ENCODE data around the gene HS6ST2. TPM values are rescaled to one million over a fixed set of nuclear protein-coding genes. Genes with fewer than 3 reads are reported as not detected.

HS6ST2 gene
- total RNA-seq, 1 experiment from 2014 or later, result 7.4 TPM

DNA sequence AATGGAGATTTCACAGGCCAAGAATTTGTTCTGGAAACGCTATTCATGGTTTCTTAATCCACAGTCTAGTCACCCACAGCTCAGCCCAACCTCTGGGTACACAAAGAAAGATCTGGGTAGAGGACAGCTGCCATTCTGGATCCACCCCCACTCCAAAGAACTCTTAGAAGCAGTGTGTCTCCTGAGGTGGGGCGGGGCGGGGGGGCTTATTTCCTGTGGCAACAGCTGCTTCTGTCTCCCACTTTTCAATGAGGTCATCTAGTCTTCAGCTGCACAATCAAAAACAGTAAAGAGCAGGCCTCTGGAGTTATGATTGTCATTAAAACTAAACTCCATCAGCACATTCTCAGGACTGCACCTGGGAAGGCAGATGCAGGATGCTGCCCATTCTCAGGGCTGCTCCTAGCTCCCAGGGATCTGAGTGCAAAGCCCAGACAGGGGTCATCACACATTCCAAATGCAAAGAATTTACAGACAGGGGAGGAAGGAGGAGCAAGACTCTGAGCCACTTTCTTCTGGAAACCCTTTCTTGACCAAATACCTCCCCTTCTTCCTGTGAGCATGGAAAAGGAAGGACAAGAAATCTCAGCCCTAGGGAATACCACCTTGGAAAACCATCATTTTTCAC, 207.3 kb downstream of the HS6ST2 start:
- H2AFZ ChIP-seq (ENCODE audit: low read length), result no peak overlapping the region
- no peaks in the 10 kb centered on the region for H3K4me1 ChIP-seq (ENCODE audit: insufficient read depth, low read length)
- no peaks in the 10 kb centered on the region for H3K27me3 ChIP-seq (ENCODE audit: low read length)
- intact Hi-C loops (cut with micrococcal nuclease), result no loop called here
- no peaks in the 10 kb centered on the region for H3K79me2 ChIP-seq (ENCODE audit: low read length)
- POLR2A ChIA-PET (ENCODE audit: unreplicated experiment), result no interaction called here
- no peaks in the 10 kb centered on the region for H3K9me2 ChIP-seq (replicated peaks; ENCODE audit: low read length)
- H3K4me3 ChIP-seq (ENCODE audit: low read length), result no peak overlapping the region
- H4K20me1 ChIP-seq (ENCODE audit: low read length), result no peaks in the 10 kb centered on the region
- ATAC-seq (no peak), DNase-seq (no peak)
- H3K27ac ChIP-seq (ENCODE audit: low read length), result no peak overlapping the region
- no peaks in the 10 kb centered on the region for H3K9me3 ChIP-seq (ENCODE audit: low read length)
- H3K4me2 ChIP-seq (ENCODE audit: low read length), result no peak overlapping the region
- no peaks in the 10 kb centered on the region for H3F3A ChIP-seq (ENCODE audit: low read length, unreplicated experiment)
- no peaks in the 10 kb centered on the region for H3K36me3 ChIP-seq (ENCODE audit: low read depth, low read length)
- CTCF ChIA-PET, result no interaction called here
- no peak for TF ChIP-seq EZH2 (IDR thresholded peaks at IDR 0.05; ENCODE audit: low read length, unreplicated experiment)
- no peak for TF ChIP-seq EZH2phosphoT487 (IDR thresholded peaks at IDR 0.05; ENCODE audit: borderline replicate concordance, low read length)
- TF ChIP-seq, protein P1, sequence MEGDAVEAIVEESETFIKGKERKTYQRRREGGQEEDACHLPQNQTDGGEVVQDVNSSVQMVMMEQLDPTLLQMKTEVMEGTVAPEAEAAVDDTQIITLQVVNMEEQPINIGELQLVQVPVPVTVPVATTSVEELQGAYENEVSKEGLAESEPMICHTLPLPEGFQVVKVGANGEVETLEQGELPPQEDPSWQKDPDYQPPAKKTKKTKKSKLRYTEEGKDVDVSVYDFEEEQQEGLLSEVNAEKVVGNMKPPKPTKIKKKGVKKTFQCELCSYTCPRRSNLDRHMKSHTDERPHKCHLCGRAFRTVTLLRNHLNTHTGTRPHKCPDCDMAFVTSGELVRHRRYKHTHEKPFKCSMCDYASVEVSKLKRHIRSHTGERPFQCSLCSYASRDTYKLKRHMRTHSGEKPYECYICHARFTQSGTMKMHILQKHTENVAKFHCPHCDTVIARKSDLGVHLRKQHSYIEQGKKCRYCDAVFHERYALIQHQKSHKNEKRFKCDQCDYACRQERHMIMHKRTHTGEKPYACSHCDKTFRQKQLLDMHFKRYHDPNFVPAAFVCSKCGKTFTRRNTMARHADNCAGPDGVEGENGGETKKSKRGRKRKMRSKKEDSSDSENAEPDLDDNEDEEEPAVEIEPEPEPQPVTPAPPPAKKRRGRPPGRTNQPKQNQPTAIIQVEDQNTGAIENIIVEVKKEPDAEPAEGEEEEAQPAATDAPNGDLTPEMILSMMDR (conservative IDR thresholded peaks at IDR 0.05; ENCODE audit: low read depth, low read length), result no peak
- H3K9ac ChIP-seq (ENCODE audit: low read length), result no peak overlapping the region
- BruUV-seq (replicated peaks), result no TSS peak

DNA sequence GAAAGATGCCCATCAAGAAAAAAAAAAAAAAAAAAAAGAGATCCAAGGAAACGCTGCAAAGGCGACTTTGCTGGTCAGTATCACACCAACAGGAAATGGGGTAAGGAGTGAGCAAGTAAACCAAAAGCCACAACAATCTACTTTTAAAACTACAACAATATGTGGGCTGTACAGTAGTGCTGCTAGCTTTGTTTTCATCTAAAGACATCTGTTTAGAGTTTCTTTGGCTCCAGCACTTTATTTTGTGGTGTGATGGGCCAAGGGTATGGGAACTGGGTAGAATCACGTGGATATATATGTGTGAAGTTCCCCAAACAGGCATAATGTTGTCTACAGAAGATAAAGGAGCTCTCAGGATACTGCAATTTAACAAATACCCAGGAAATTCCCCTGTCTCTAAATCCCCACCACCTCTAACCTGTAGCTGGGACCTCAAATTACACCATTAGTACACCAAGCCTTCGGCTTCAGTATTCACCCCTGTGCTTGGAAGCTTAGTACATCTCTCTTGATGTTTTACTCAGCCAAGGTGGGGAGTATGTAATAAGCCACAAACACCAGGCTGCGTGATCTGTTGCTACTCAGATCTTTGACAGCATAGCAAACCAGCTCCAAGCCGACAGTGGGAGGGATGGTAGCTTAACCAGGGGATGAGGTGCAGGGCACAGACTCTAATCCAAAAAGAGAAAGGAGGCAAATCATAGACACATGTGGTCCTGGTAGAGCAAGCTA, 207.9 kb downstream of the HS6ST2 start:
- no peak overlapping the region for H3K9ac ChIP-seq (ENCODE audit: low read length)
- no peaks in the 10 kb centered on the region for H3K27me3 ChIP-seq (ENCODE audit: low read length)
- H3K79me2 ChIP-seq (ENCODE audit: low read length), result no peaks in the 10 kb centered on the region
- no peak overlapping the region for H3K4me3 ChIP-seq (ENCODE audit: low read length)
- no TSS peak for BruUV-seq (replicated peaks)
- no peak overlapping the region for H2AFZ ChIP-seq (ENCODE audit: low read length)
- no peaks in the 10 kb centered on the region for H3K4me1 ChIP-seq (ENCODE audit: insufficient read depth, low read length)
- ATAC-seq, result no peak
- H3K36me3 ChIP-seq (ENCODE audit: low read depth, low read length), result no peaks in the 10 kb centered on the region
- intact Hi-C loops (cut with micrococcal nuclease), result no loop called here
- no peaks in the 10 kb centered on the region for H4K20me1 ChIP-seq (ENCODE audit: low read length)
- H3K9me2 ChIP-seq (replicated peaks; ENCODE audit: low read length), result no peaks in the 10 kb centered on the region
- H3F3A ChIP-seq (ENCODE audit: low read length, unreplicated experiment), result no peaks in the 10 kb centered on the region
- POLR2A ChIA-PET (ENCODE audit: unreplicated experiment), result no interaction called here
- no peak for DNase-seq
- no peaks in the 10 kb centered on the region for H3K9me3 ChIP-seq (ENCODE audit: low read length)
- TF ChIP-seq, protein P1 (conservative IDR thresholded peaks at IDR 0.05; ENCODE audit: low read depth, low read length), result no peak
- TF ChIP-seq EZH2phosphoT487 (IDR thresholded peaks at IDR 0.05; ENCODE audit: borderline replicate concordance, low read length) (no peak), EZH2 (IDR thresholded peaks at IDR 0.05; ENCODE audit: low read length, unreplicated experiment) (no peak)
- CTCF ChIA-PET, result no interaction called here
- no peak overlapping the region for H3K27ac ChIP-seq (ENCODE audit: low read length)
- no peak overlapping the region for H3K4me2 ChIP-seq (ENCODE audit: low read length)

GRCh38 chrX:132749406-132749805, 209.0 kb downstream of the HS6ST2 start:
- no peak overlapping the region for H3K27ac ChIP-seq (ENCODE audit: low read length)
- ChIA-PET POLR2A (ENCODE audit: unreplicated experiment) (no interaction called here), CTCF (no interaction called here)
- intact Hi-C loops (cut with micrococcal nuclease), result no loop called here
- H3K4me2 ChIP-seq (ENCODE audit: low read length), result no peak overlapping the region
- no peaks in the 10 kb centered on the region for H4K20me1 ChIP-seq (ENCODE audit: low read length)
- H3K9me2 ChIP-seq (replicated peaks; ENCODE audit: low read length), result no peaks in the 10 kb centered on the region
- BruUV-seq (replicated peaks), result no TSS peak
- no peak for TF ChIP-seq EZH2 (IDR thresholded peaks at IDR 0.05; ENCODE audit: low read length, unreplicated experiment)
- no peak for TF ChIP-seq EZH2phosphoT487 (IDR thresholded peaks at IDR 0.05; ENCODE audit: borderline replicate concordance, low read length)
- TF ChIP-seq, protein P1 (conservative IDR thresholded peaks at IDR 0.05; ENCODE audit: low read depth, low read length), result no peak
- H3K9me3 ChIP-seq (ENCODE audit: low read length), result no peaks in the 10 kb centered on the region
- H3K27me3 ChIP-seq (ENCODE audit: low read length), result no peaks in the 10 kb centered on the region
- no peak overlapping the region for H3K4me3 ChIP-seq (ENCODE audit: low read length)
- no peaks in the 10 kb centered on the region for H3F3A ChIP-seq (ENCODE audit: low read length, unreplicated experiment)
- no peak for DNase-seq
- H3K4me1 ChIP-seq (ENCODE audit: insufficient read depth, low read length), result no peaks in the 10 kb centered on the region
- no peak overlapping the region for H3K9ac ChIP-seq (ENCODE audit: low read length)
- no peak for ATAC-seq
- H3K79me2 ChIP-seq (ENCODE audit: low read length), result no peaks in the 10 kb centered on the region
- no peaks in the 10 kb centered on the region for H3K36me3 ChIP-seq (ENCODE audit: low read depth, low read length)
- no peak overlapping the region for H2AFZ ChIP-seq (ENCODE audit: low read length)
